Measurements from ENCODE around the gene DLEC1. TPM values are rescaled to one million over a fixed set of nuclear protein-coding genes. Genes with fewer than 3 reads are reported as not detected.

DLEC1 gene
- total RNA-seq, 1 donor: under 0.01 TPM

DNA sequence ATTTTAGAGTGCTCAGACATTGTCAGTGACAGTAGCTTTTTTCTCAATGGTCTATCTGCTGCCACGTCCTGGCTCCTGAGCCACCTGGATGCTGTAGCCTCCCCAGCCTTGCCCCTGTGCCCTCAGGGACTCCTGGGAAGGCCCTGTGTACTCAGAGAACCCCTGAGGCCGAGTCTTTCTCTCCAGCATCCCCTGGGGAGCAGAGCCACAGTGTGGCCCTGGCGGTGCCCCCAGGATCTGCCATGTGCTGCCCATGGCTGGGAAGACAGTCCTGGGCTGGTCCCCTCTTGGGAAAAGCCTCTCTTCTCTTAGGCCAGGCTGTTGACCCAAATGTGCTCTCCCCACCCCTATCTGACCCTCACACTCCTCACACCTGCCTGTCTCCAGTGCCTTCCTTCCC is 104.5 kb downstream of the DLEC1 start:
- H3K27ac ChIP-seq (ENCODE audit: low read depth, low read length): no peak overlapping the region
- TF ChIP-seq, protein P1, sequence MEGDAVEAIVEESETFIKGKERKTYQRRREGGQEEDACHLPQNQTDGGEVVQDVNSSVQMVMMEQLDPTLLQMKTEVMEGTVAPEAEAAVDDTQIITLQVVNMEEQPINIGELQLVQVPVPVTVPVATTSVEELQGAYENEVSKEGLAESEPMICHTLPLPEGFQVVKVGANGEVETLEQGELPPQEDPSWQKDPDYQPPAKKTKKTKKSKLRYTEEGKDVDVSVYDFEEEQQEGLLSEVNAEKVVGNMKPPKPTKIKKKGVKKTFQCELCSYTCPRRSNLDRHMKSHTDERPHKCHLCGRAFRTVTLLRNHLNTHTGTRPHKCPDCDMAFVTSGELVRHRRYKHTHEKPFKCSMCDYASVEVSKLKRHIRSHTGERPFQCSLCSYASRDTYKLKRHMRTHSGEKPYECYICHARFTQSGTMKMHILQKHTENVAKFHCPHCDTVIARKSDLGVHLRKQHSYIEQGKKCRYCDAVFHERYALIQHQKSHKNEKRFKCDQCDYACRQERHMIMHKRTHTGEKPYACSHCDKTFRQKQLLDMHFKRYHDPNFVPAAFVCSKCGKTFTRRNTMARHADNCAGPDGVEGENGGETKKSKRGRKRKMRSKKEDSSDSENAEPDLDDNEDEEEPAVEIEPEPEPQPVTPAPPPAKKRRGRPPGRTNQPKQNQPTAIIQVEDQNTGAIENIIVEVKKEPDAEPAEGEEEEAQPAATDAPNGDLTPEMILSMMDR (IDR thresholded peaks at IDR 0.05; ENCODE audit: extremely low read depth, low read depth, low read length): no peak
- H2AFZ ChIP-seq (ENCODE audit: low read length): no peak overlapping the region
- H3K27me3 ChIP-seq (ENCODE audit: insufficient read depth, low read length): no peaks in the 10 kb centered on the region
- H3K79me2 ChIP-seq (ENCODE audit: insufficient read depth, low read length): peaks cover 21% of the 10 kb centered on the region
- H3K9me3 ChIP-seq (ENCODE audit: low read depth, low read length): no peaks in the 10 kb centered on the region
- no peak for DNase-seq (ENCODE audit: insufficient read length, low spot score, missing footprints)
- no peak overlapping the region for H3K4me3 ChIP-seq (ENCODE audit: insufficient read depth, low read length)
- peaks cover 3% of the 10 kb centered on the region for H4K20me1 ChIP-seq (ENCODE audit: insufficient read depth, low read length)
- H3K36me3 ChIP-seq (ENCODE audit: insufficient read depth, low read length): peaks cover 13% of the 10 kb centered on the region
- H3K4me1 ChIP-seq (ENCODE audit: insufficient read depth, low read length): peaks cover 10% of the 10 kb centered on the region
- no peak overlapping the region for H3K4me2 ChIP-seq (ENCODE audit: insufficient read depth, low read length)

DNA sequence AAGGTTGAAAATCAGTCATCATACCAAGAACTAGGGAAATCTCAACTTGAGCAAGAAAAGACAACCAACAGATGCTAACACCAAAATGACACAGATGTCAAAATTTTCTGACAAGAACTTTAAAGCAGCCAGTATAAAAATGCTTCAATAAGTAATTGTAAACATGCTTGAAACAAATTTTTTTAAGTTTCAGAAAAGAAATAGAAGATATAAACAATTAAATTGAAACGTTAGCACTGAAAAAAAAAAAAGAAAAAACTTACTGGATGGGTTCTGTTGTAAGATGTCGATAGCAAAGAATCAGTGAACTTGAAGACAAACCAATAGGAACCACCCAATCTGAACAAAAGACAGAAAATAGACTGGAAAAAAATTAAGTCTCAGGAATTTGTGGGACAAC is 107.5 kb downstream of the DLEC1 start:
- no peak overlapping the region for H3K4me3 ChIP-seq (ENCODE audit: insufficient read depth, low read length)
- DNase-seq (ENCODE audit: insufficient read length, low spot score, missing footprints): no peak
- no peaks in the 10 kb centered on the region for H3K9me3 ChIP-seq (ENCODE audit: low read depth, low read length)
- no peaks in the 10 kb centered on the region for H3K79me2 ChIP-seq (ENCODE audit: insufficient read depth, low read length)
- no peak overlapping the region for H2AFZ ChIP-seq (ENCODE audit: low read length)
- no peak overlapping the region for H3K27ac ChIP-seq (ENCODE audit: low read depth, low read length)
- no peak overlapping the region for H3K4me2 ChIP-seq (ENCODE audit: insufficient read depth, low read length)
- no peaks in the 10 kb centered on the region for H3K27me3 ChIP-seq (ENCODE audit: insufficient read depth, low read length)
- no peaks in the 10 kb centered on the region for H3K4me1 ChIP-seq (ENCODE audit: insufficient read depth, low read length)
- peaks cover 4% of the 10 kb centered on the region for H3K36me3 ChIP-seq (ENCODE audit: insufficient read depth, low read length)
- TF ChIP-seq, protein P1 (IDR thresholded peaks at IDR 0.05; ENCODE audit: extremely low read depth, low read depth, low read length): no peak
- H4K20me1 ChIP-seq (ENCODE audit: insufficient read depth, low read length): no peaks in the 10 kb centered on the region

DNA sequence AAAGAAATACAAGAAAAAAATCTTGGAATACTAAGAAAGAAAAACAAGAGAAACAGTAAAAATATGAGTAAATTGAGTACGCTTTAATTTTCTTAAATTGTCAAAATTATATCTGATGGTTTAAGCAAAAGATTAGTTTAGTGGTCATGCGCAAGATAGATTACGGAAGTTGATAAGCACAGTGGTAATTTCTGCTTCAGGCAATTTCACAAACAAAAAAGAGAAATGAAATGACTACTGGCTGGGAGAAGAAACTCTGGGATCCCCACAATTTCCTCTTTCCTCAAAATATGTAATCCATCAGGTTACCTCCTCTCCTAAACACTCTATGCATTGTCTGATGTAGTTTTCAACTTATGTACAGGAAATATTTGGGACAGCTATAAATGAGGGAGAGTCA is 108.4 kb downstream of the DLEC1 start:
- no peaks in the 10 kb centered on the region for H3K27me3 ChIP-seq (ENCODE audit: insufficient read depth, low read length)
- H3K4me1 ChIP-seq (ENCODE audit: insufficient read depth, low read length): no peaks in the 10 kb centered on the region
- no peak for DNase-seq (ENCODE audit: insufficient read length, low spot score, missing footprints)
- no peaks in the 10 kb centered on the region for H3K9me3 ChIP-seq (ENCODE audit: low read depth, low read length)
- H3K4me2 ChIP-seq (ENCODE audit: insufficient read depth, low read length): no peak overlapping the region
- no peaks in the 10 kb centered on the region for H4K20me1 ChIP-seq (ENCODE audit: insufficient read depth, low read length)
- TF ChIP-seq, protein P1 (IDR thresholded peaks at IDR 0.05; ENCODE audit: extremely low read depth, low read depth, low read length): no peak
- no peak overlapping the region for H2AFZ ChIP-seq (ENCODE audit: low read length)
- no peak overlapping the region for H3K4me3 ChIP-seq (ENCODE audit: insufficient read depth, low read length)
- H3K27ac ChIP-seq (ENCODE audit: low read depth, low read length): no peak overlapping the region
- no peaks in the 10 kb centered on the region for H3K79me2 ChIP-seq (ENCODE audit: insufficient read depth, low read length)
- H3K36me3 ChIP-seq (ENCODE audit: insufficient read depth, low read length): no peaks in the 10 kb centered on the region

DNA sequence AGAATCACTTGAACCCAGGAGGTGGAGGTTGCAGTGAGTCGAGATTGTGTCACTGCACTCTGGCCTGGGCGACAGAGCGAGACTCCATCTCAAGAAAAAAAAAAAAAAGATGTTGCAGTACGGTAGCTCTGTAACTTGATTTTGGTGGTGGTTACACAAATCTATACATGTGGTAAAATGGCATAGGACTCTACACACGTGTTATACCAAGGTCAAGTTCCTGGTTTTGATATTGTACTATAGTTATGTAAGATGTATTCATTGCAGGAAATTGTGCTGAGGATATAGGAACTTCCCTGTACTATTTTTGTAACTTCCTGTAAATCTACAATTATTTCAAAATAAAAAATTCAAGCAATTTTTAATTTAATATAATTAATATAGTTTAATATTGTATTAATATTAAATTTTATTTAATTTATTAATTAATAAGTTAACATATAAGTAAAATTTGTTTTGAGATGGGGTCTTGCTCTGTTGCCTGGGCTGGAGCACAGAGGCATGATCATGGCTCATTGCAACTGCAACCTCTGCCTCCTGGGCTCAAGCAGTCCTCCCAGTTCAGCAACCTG is 109.4 kb downstream of the DLEC1 start:
- no peak overlapping the region for H2AFZ ChIP-seq (ENCODE audit: low read length)
- no peaks in the 10 kb centered on the region for H4K20me1 ChIP-seq (ENCODE audit: insufficient read depth, low read length)
- H3K4me1 ChIP-seq (ENCODE audit: insufficient read depth, low read length): no peaks in the 10 kb centered on the region
- H3K4me2 ChIP-seq (ENCODE audit: insufficient read depth, low read length): no peak overlapping the region
- H3K27me3 ChIP-seq (ENCODE audit: insufficient read depth, low read length): no peaks in the 10 kb centered on the region
- H3K27ac ChIP-seq (ENCODE audit: low read depth, low read length): no peak overlapping the region
- no peaks in the 10 kb centered on the region for H3K9me3 ChIP-seq (ENCODE audit: low read depth, low read length)
- TF ChIP-seq, protein P1 (IDR thresholded peaks at IDR 0.05; ENCODE audit: extremely low read depth, low read depth, low read length): no peak
- no peak overlapping the region for H3K4me3 ChIP-seq (ENCODE audit: insufficient read depth, low read length)
- no peaks in the 10 kb centered on the region for H3K36me3 ChIP-seq (ENCODE audit: insufficient read depth, low read length)
- no peak for DNase-seq (ENCODE audit: insufficient read length, low spot score, missing footprints)
- H3K79me2 ChIP-seq (ENCODE audit: insufficient read depth, low read length): no peaks in the 10 kb centered on the region
